ENCODE results near the gene TSHZ2.

- TF ChIP-seq ATF3 (CRISPR knock-in tag; conservative IDR thresholded peaks at IDR 0.05): no peak
- TF ChIP-seq ESRRA (CRISPR knock-in tag; IDR thresholded peaks at IDR 0.05; ENCODE audit: borderline replicate concordance): no peak
- peak; percentile 85; the same call in 1 of the 2 replicates for TF ChIP-seq ZNF263 (CRISPR knock-in tag; IDR thresholded peaks at IDR 0.05; ENCODE audit: low read depth)
- TF ChIP-seq NFYB (CRISPR knock-in tag; conservative IDR thresholded peaks at IDR 0.05; ENCODE audit: low read depth): no peak
- TF ChIP-seq JUN (CRISPR knock-in tag; IDR thresholded peaks at IDR 0.05): no peak
- TF ChIP-seq MAX (CRISPR knock-in tag; IDR thresholded peaks at IDR 0.05): no peak
- no peak for TF ChIP-seq CTCF (IDR thresholded peaks at IDR 0.05)
- no peak for TF ChIP-seq CBFB (CRISPR knock-in tag; IDR thresholded peaks at IDR 0.05; ENCODE audit: low read depth)
- no peak for TF ChIP-seq TEAD4 (CRISPR knock-in tag; IDR thresholded peaks at IDR 0.05)
- TF ChIP-seq SMAD3 (CRISPR knock-in tag; IDR thresholded peaks at IDR 0.05; ENCODE audit: borderline replicate concordance): no peak
Measured at GRCh38 chr20:52972190-52972937, at the start of gene TSHZ2.

Measured in WTC11 (cell line).